K562 (cell line): ENCODE data around the gene TMEM167A. TPM values are rescaled to one million over a fixed set of nuclear protein-coding genes. Genes with fewer than 3 reads are reported as not detected.

ENCODE experiments used
- MBD2 ChIP-seq: sonication (generic); IDR thresholded peaks from 2 replicates; pipeline ENCODE4 v1.6.1; 2016; ENCODE audit warnings: low read depth, borderline replicate concordance
- MEIS2 ChIP-seq: fragments of 450-650 bp; IDR thresholded peaks from 2 replicates; pipeline ENCODE4 v1.6.1; 2014; ENCODE audit warnings: mild to moderate bottlenecking; ENCODE audit not compliant: partially characterized antibody
- YY1 ChIP-seq, 3 experiments: IDR thresholded peaks; 2 replicates each; pipeline ENCODE4 v1.6.1; 2011; ENCODE audit warnings: low read length in 2 of 3, mild to moderate bottlenecking in 2 of 3, moderate library complexity in 2 of 3, borderline replicate concordance in 1 of 3, control low read depth in 1 of 3, low read depth in 1 of 3; ENCODE audit not compliant: insufficient read depth in 3 of 3, insufficient replicate concordance in 2 of 3, control insufficient read depth in 1 of 3, insufficient read length in 1 of 3; ENCODE audit errors: extremely low read depth in 1 of 3
- polyA plus RNA-seq, 8 experiments: library from polyadenylated mRNA; depleted of rRNA in 4 of 8; stranded (reverse) in 5 of 8; unstranded in 3 of 8; fragments of >200 nt; fragmentation: Nextera tagmentation in 2 of 8; fragmentation: Illumina TruSeq in 1 of 8; extraction: Ambion mirVana in 2 of 8; extraction: Trizol in 1 of 8; gene quantifications; 2 replicates each; pipeline versions ENCODE4 v1.2.1 to v1.2.3, GENCODE V29; 2011 to 2014; ENCODE audit warnings: inconsistent platforms in 1 of 8, missing spikeins in 1 of 8
- small RNA-seq: library from RNA; depleted of rRNA; stranded (forward); fragments of <200 nt; gene quantifications from one replicate; pipeline ENCODE3, GENCODE V24; 2014
- total RNA-seq, 7 experiments: library from RNA; depleted of rRNA in 6 of 7; stranded (reverse); fragments of >200 nt in 6 of 7; fragmentation: Illumina TruSeq in 2 of 7; extraction: Trizol in 2 of 7; gene quantifications; 2 replicates each; pipeline versions ENCODE4 v1.2.1 to v1.2.3, GENCODE V29; 2011 to 2021; ENCODE audit warnings: low replicate concordance in 1 of 7

The TMEM167A gene
- total and polyA plus RNA-seq, 9 of the 15 experiments (the other 6 are each of a cell fraction or from before 2014, with no cell fraction given) = 35.3 to 458 (median 110) TPM

- no peak for TF ChIP-seq MEIS2
- TF ChIP-seq MBD2 = no peak
- TF ChIP-seq YY1 (IDR thresholded peaks at IDR 0.05; ENCODE audit: borderline replicate concordance in 1 of 3, control insufficient read depth in 1 of 3, extremely low read depth in 1 of 3, insufficient read depth in 3 of 3, insufficient read length in 1 of 3, insufficient replicate concordance in 2 of 3, low read depth in 1 of 3, low read length in 2 of 3) = no peak
- TF ChIP-seq, all 486 proteins: peak for 0
These were observed 73.4 kb downstream of the TMEM167A start (continued) for GRCh38 chr5:83003791-83004190.

Small RNAs within 50 kb of the gene (small RNA-seq; reads per million reads assigned to genes)
- gene SCARNA18 = 5.8 reads per million, percentile 93 among the genes with 10 or more reads in this experiment

Other genes starting within 250 kb of the TMEM167A start
- gene XRCC4, start 153 bp upstream of the TMEM167A start, total RNA-seq (2014; rRNA removed) = 12.5 and 13.6 TPM in 2 replicates
- gene XRCC4, start 153 bp upstream of the TMEM167A start, total RNA-seq (2014; rRNA removed; fragmentation: Illumina TruSeq; extraction: Trizol) = 28.8 and 35.1 TPM in 2 replicates
- gene XRCC4, start 153 bp upstream of the TMEM167A start, total RNA-seq (2015; rRNA removed; fragmentation: Illumina TruSeq; extraction: Trizol) = 23.5 and 26.0 TPM in 2 replicates
- 15.4 and 15.7 TPM in 2 replicates for gene XRCC4, start 153 bp upstream of the TMEM167A start, total RNA-seq (2021)
- 13.4 and 18.1 TPM in 2 replicates for gene XRCC4, start 153 bp upstream of the TMEM167A start, polyA plus RNA-seq (2011; rRNA removed)
- gene XRCC4, start 153 bp upstream of the TMEM167A start, polyA plus RNA-seq (2014; fragmentation: Illumina TruSeq; extraction: Trizol) = 19.3 and 22.4 TPM in 2 replicates
- gene XRCC4, start 153 bp upstream of the TMEM167A start, polyA plus RNA-seq (2014; fragmentation: Nextera tagmentation; extraction: Ambion mirVana) = 10 to 100 TPM; 57.5 to 61.6 TPM
- gene XRCC4, start 153 bp upstream of the TMEM167A start, polyA plus RNA-seq (2014; rRNA removed) = 16.9 and 18.4 TPM in 2 replicates